Left ventricle myocardium inferior (tissue), 1 donor: ENCODE results near the gene BRAF. TPM values are rescaled to one million over a fixed set of nuclear protein-coding genes. Genes with fewer than 3 reads are reported as not detected.

ENCODE experiments used
- DNase-seq: peaks from one replicate; pipeline ENCODE4 v3.0.0-alpha.2; 2020
- H3K27ac ChIP-seq: fragments of 200-600 bp; replicated peaks from 2 replicates; pipeline ENCODE4 v1.8.0; 2021
- H3K27me3 ChIP-seq: fragments of 200-600 bp; 2 replicates; pipeline ENCODE4 v1.8.0; 2021; ENCODE audit warnings: low read depth
- H3K36me3 ChIP-seq: fragments of 200-600 bp; 2 replicates; pipeline ENCODE4 v1.8.0; 2021
- H3K4me1 ChIP-seq: fragments of 200-600 bp; 2 replicates; pipeline ENCODE4 v1.8.0; 2021
- H3K4me3 ChIP-seq: fragments of 200-600 bp; 2 replicates; pipeline ENCODE4 v1.8.0; 2021; ENCODE audit warnings: mild to moderate bottlenecking, moderate library complexity
- H3K9me3 ChIP-seq: fragments of 200-600 bp; replicated peaks from 2 replicates; pipeline ENCODE4 v1.8.0; 2021
- CTCF ChIP-seq: fragments of 200-600 bp; IDR thresholded peaks from 2 replicates; pipeline ENCODE4 v1.8.0; 2021; ENCODE audit warnings: antibody characterized with exemption, mild to moderate bottlenecking, borderline replicate concordance
- intact Hi-C: fragments of 100-400 bp; cut with micrococcal nuclease; formaldehyde crosslinking; loops from one replicate; pipeline ENCODE4 v1.11.0; 2022
- total RNA-seq: library from RNA; stranded (reverse); fragmentation: NEBNext Ultra II Directional; extraction: Animal tissue kit (Norgen Biotek cat#: 25700); gene quantifications from one replicate; pipeline ENCODE4 v1.2.1, GENCODE V29; 2021
- donor health status: DM: no; HTN: yes; CAD: no; lungs with severe emphysema.

Gene BRAF
- total RNA-seq, 1 donor from 2014 or later, result 18.8 TPM

GRCh38 chr7:140738280-140738679, 186.4 kb downstream of the BRAF start:
- Histone ChIP-seq H3K9me3 (no peaks in the 10 kb centered on the region), H3K27ac (no peak overlapping the region), H3K4me3 (no peak overlapping the region), H3K4me1 (no peaks in the 10 kb centered on the region), H3K36me3 (peaks cover 29% of the 10 kb centered on the region), H3K27me3 (no peaks in the 10 kb centered on the region)
- TF ChIP-seq CTCF, result no peak
- intact Hi-C loops, result no loop called here
- DNase-seq, result no peak

- no peaks in the 10 kb centered on the region for H3K27me3 ChIP-seq
- no peak overlapping the region for H3K4me3 ChIP-seq
- intact Hi-C loops, result no loop called here
- H3K36me3 ChIP-seq, result peaks cover 36% of the 10 kb centered on the region
- no peaks in the 10 kb centered on the region for H3K9me3 ChIP-seq
- no peak for TF ChIP-seq CTCF
- no peak for DNase-seq
- no peak overlapping the region for H3K27ac ChIP-seq
- no peaks in the 10 kb centered on the region for H3K4me1 ChIP-seq
These were observed 190.0 kb downstream of the BRAF start for GRCh38 chr7:140734729-140735128.

GRCh38 chr7:140734096-140734495, 190.6 kb downstream of the BRAF start:
- Histone ChIP-seq H3K36me3 (peaks cover 34% of the 10 kb centered on the region), H3K4me3 (no peak overlapping the region), H3K9me3 (no peaks in the 10 kb centered on the region), H3K27me3 (no peaks in the 10 kb centered on the region), H3K4me1 (no peaks in the 10 kb centered on the region), H3K27ac (no peak overlapping the region)
- DNase-seq, result no peak
- no peak for TF ChIP-seq CTCF
- intact Hi-C loops, result no loop called here

GRCh38 chr7:140732416-140732815, 192.3 kb downstream of the BRAF start:
- Histone ChIP-seq H3K36me3 (peaks cover 19% of the 10 kb centered on the region), H3K9me3 (no peaks in the 10 kb centered on the region), H3K4me3 (no peak overlapping the region), H3K4me1 (no peaks in the 10 kb centered on the region), H3K27ac (no peak overlapping the region), H3K27me3 (no peaks in the 10 kb centered on the region)
- DNase-seq, result no peak
- TF ChIP-seq CTCF, result no peak
- intact Hi-C loops, result no loop called here

GRCh38 chr7:140726281-140726680, 198.4 kb downstream of the BRAF start:
- Histone ChIP-seq H3K4me1 (no peaks in the 10 kb centered on the region), H3K36me3 (peaks cover 31% of the 10 kb centered on the region), H3K9me3 (no peaks in the 10 kb centered on the region), H3K27me3 (no peaks in the 10 kb centered on the region), H3K4me3 (no peak overlapping the region), H3K27ac (no peak overlapping the region)
- intact Hi-C loops, result no loop called here
- DNase-seq, result no peak
- TF ChIP-seq CTCF, result peak; percentile 22

GRCh38 chr7:140724706-140725105, 200.0 kb downstream of the BRAF start:
- no peak for DNase-seq
- Histone ChIP-seq H3K27ac (no peak overlapping the region), H3K9me3 (no peaks in the 10 kb centered on the region), H3K27me3 (no peaks in the 10 kb centered on the region), H3K36me3 (peaks cover 23% of the 10 kb centered on the region), H3K4me1 (no peaks in the 10 kb centered on the region), H3K4me3 (no peak overlapping the region)
- TF ChIP-seq CTCF, result no peak
- intact Hi-C loops, result no loop called here
